GM19452 (cell line): ENCODE data around the gene CDH24.

Experiments
- ATAC-seq: cut with Tn5 transposase; IDR thresholded peaks from one replicate; pipeline ENCODE4 v1.9.1; 2021; ENCODE audit not compliant: unreplicated experiment

The CDH24 gene

DNA sequence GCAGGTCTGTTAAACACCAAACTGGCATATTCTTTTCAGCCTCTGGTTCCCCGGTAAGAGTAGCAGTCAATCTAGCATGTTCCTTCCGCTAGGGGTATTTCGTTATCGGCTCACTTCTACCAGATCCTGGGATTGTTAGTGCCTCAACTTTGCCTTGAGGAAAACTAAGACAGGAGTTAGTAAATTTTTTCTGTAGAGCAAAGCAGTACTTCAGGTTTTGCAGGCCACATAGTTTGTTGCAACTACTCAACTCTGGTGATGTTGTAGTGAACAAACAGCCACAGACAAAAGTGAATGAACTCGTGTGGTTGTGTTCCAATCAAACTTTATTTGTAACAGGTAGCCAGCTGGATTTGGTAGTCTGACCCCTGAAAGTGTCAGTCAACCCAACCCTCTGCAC is 6.3 kb upstream of the CDH24 start:
- ATAC-seq, result no peak

- no peak for ATAC-seq
These were observed 4.7 kb upstream of the CDH24 start for GRCh38 chr14:23062002-23062401.

DNA sequence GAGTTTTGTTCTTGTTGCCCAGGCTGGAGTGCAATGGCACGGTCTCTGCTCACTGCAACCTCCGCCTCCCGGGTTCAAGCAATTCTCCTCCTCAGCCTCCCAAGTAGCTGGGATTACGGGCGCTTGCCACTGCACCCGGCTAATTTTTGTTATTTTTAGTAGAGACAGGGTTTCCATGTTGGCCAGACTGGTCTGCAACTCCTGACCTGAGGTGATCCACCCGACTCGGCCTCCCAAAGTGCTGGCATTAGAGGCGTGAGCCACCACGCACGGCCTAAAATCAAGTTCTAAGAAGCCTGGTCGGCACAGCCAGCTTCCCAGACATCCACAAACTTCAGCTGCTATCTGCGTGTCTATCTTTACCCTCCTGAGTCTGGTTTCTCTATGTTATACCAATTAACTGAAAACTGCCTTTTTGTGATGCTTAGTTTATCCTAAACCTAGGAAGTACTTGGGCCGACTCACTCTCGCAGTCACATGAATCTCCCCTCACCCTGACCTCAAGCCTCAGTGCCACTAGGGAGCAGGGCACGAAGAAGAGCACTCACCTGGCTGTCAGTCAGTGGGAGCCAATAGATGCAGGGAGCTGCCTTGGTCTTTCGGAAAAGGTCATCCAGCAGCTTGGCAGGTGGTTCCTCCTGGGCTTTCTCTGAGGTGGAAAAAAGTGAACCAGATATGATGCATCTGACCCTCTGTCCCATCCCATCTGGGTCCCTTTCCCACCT is 3.4 kb upstream of the CDH24 start:
- no peak for ATAC-seq

DNA sequence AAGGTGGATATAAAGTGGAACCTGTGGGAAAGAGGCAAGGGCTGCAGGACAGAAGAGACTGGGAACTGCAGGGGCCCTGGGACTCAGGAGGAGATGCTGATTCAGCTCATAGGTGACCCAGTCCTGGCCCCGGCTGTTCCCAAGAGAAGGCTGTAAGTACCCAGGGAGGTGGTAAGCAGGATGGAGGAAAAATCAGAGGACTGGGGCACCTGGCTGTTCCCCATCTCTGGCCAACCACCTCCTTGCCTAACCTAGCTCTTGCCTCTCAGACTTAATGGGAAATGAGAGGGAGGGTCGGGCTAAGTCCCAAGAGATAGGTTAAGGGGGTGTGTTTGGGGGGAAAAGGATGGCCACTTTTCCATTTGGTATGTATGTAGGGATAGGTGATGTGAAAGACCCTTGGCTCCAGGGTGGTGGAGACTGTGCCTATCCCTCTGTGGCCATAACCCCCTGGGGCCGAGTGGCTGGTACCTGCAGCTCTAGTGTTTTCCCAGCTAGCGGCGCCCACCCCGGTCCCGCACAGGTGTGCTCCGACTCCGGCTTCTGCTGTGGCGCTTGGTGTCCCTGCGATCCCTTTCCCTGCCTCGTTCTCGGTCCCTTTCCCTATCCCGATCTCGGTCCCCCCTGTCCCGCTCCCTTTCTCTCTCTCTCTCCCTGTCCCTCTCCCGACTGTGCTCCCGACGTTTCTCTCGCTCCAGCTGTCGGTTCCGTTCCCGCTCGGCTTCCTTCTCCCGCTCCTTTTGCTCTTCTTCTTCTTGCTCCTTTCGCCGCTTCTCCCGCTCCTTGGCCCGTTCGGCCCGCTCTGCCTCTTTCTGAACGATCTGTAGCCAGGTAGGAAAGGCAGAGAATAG is 1.6 kb upstream of the CDH24 start:
- no peak for ATAC-seq

DNA sequence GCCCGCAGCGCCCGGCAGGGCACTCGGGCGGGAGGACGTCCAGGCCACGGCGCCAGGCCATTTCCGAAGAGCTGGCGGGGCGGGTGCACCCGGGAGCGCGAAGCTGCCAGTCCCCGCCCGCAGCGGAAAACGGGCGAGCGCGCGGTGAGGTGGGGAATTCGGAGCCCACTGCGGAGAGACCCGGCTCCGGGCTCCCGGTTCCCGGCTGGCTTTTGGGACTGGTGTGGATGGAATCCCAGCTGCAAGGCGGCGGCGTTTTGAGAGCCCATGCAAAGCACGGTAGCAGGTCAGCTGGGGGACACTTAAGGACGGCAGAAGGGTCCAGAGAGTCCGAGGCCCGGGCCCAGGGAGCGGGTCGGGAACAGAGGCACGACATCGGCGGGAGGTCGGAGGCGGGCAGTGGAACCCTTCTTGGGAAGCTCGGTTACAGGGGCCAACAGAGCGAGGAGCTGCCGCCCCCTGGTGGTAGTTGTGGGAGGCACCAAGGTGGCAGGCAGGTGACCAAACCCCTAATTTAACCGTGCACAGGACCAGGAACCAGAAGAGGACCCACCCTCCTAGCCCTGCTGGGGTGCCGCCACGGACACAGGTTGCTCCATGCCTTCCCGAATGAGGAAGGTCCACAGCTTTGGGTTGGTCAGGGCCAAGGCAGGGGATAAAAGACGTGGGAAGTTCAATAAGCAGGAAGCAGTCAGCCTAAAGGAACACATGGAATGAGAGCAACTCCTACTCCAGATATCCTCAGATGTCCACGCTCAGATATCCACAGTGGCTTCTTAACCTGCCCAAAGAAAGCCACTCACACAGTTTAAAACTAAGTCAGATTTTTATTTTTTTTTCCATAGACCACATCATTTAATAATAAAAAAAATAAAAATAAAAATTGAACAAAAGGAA is 685 bp upstream of the CDH24 start:
- peak; percentile 54 for ATAC-seq

DNA sequence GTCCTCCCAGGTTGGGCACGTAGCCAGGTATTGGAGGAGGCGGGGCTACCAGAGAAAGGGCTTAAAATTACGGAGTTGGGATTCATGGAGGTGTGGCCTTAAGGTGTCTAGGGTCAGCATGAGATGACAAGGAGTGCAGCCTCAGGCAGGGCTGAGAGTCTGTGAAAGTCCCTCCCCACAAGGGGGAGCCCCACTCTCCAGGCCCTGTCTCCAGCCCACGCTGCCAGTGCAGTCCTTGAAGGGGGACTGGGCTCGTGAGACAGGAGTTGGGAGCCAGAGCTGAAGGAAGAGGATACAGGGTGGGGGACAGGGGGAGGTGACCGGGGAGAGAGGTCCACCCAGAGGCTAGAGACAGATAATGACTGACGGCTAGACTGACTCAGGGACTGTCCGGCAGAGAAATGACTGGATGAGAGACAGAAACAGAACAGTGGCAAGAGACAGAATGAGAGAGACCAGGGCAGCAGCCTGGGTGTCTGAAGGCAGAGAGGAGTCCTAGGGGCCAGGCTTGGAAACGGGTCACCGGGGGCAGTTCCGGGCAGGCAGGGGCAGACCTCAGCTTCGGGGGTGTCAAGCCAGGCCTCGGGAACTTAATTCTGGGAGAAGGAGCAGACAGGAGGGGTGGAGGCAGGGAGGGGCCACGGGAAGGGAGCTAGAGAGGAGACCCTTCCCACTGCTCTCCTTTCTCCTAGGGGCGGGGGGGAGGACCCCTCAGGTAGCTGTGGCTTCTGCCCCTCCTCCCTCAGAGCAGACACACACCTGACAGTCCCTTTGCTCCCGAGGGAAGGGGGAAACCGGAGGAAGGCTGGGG is 970 bp downstream of the CDH24 start:
- no peak for ATAC-seq

- no peak for ATAC-seq
These were observed 1.6 kb downstream of the CDH24 start for GRCh38 chr14:23055621-23056144.

DNA sequence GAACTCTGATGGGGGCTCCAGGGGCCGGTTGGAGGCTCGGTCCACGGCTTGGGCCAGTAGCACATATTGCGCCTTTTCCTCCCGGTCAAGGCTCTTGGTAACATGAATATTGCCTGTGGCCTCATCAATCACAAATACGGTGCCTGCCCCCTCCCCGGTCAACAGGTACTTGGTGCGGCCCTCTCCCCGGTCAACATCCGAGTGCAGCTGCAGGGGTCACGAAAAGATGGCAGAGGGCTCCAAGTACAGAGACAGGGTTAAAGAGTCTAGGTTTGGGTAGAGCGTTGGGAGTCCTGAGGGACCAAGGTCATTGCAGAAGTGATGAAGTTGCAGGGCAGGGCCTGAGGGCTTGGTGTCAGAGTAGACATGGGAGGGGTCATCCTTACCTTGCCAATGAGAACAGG is 2.2 kb downstream of the CDH24 start:
- ATAC-seq, result no peak

GRCh38 chr14:23054000-23054811 is 3.1 kb downstream of the CDH24 start:
- ATAC-seq, result no peak

DNA sequence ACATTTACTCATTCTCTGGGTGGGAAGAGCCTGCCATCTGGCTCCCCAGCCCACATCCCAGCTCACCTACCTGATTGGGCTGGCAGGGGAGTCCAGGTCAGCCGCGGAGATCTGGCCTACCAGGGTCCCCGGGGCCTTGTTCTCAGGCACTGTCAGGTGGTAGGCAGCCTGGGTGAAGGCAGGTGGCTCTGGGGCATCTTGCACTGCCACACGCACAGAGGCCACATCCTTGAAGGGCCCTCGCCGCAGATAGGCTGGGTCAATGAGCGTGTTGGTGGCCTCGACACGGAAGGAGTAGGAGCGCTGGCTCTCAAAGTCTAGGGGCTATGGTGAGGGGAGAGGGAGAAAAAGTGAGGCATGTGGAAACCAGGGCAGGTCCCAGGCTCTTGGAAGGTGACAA is 3.9 kb downstream of the CDH24 start:
- ATAC-seq, result no peak

- ATAC-seq, result no peak
These were observed 4.6 kb downstream of the CDH24 start for GRCh38 chr14:23052671-23053070.

DNA sequence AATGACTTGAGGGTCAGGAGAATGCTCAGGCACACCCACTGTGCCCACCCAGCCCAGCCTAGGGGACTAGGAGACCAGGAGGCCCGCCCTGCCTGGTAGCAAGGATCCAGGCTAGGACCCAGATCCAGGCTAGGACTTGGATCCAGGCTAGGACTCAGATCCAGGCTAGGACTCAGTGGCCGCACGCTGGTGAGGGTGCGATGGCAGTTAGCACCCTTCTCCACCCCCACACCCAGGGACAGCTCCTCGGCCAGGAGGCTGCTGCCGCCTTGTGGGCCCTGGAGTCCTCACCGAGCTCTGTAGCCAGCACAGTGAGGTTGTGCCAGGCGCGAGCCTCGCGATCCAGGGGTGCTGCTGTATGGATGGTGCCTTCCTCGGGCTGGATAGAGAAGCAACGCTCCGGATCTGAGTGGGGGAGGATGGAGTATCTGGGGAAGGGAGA is 5.1 kb downstream of the CDH24 start:
- no peak for ATAC-seq

DNA sequence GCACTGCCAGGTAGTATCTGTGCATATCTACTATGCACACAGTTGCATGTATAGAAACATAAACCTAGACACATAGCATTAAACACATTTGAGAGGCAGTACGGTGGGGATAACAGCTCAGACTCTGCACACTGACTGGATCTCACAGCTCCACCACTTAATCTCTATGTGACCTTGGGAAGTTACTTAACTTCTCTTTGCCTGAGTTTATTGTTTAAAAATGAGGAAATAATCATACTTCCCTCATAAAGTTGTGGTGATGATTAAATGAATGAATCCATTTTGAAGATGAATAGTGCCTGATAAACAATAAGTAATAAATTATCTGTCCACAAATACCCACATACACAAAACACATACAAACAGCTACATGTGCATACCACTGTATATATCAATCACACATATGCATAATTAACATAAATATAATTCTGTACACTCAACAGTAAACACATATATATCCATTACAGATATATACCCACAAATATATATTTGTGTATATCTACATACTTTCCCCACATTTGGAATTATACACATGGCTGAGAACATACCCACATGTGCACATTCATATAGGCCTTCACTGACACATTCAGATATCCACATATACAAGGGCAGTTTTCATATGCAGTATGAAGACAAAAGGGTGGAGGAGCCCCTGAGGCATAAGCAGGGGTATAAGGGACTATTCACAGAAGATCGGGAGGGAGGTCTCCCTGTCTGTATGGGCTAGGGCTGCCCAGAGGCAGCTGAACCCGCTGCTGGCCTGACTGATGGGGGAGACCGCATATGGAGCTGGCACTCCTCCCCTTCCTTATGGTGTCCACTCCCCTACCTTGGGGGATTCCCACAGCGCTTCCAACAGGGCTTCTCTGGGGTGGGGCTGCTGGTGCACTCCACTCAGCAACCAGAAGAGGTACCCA is 5.9 kb downstream of the CDH24 start:
- ATAC-seq, result no peak

GRCh38 chr14:23049011-23049410 is 8.3 kb downstream of the CDH24 start:
- no peak for ATAC-seq

DNA sequence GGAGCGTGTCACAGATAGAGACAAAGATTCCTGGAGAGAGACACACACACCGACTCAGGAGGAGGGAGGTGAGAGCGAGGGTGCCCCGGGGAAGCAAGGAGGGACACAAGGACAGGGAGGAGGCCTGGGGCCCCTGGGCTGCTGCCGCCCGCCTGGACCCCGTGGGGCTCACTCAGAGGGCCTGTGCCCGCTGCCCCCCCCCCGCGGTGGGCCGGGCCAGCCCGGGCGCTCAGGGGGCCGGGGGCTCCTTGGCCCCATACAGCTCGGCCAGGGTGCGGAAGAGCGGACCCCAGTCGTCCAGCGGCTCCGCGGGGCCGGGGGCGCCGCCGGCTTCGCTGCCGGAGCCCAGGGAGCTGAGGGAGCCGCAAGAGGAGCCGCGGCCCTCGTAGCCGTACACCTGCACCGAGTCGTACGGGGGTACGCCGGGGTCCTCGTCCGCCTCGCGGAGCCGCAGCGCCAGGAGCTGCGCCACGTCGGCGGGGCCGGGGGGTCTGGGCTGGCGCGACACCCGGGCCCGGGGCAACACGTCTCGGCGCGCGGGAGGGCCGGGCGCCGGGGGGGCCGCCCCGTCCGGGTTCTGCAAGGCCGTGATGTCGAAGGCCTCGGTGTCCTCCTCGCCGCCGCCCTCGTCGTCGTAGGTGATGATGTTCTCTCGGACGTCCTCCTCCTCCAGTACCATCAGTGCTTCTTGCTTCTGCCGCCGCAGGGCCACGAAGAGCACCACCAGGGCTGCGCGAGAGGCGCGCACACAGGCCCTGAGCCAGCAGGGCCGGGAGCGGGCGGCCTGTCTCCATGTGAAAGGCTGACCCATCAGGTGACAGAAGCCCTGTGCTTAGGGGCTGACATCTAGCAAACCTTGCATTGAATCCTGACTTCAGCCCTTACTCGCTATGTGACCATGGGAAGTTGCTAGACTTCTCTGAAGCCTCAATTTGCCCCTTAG is 9.3 kb downstream of the CDH24 start:
- ATAC-seq, result no peak

DNA sequence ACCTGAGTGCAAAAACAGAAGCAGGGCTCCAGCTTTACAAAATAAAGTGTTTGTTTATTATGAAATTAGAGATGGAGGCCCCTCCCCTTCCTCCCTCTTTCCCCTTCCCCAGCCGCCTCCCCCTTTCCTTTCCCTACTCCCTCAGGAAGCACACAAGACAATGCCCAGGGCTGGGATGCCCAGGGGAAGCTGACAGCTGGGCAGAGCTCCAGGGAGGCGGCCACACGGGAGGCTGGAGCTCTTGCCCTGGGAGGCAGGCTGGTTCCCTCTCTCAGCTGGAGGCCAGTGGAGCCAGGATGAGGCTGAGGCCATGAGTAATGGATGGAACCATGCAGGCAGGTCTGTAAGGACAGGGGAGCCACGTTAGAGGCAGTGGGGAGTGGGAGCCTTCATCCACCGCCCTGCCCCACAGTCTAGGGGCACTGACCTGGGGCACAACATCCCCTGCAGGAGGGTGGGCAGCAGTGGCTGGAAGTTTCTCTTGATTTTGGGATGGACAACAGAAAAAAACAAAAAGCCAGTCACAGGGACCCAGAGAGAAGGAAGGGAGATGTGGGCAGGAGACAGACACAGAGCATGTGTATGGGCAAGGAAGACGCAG is 10.2 kb downstream of the CDH24 start:
- no peak for ATAC-seq
